ENCODE data around the gene LCE1E.

LCE1E gene

GRCh38 chr1:152801333-152801732 lies 15.3 kb downstream of the LCE1E start:
- no peak for TF ChIP-seq CTCF (IDR thresholded peaks at IDR 0.05; ENCODE audit: control extremely low read depth, extremely low read depth, low read depth, missing control alignments)
- no peak for DNase-seq (ENCODE audit: extremely low spot score)
- ChIA-PET CTCF (interaction anchor here (1.7 kb wide), 1 partner anchor 331 kb away, joined by 3 read pairs; no protein-coding TSS in a partner anchor), POLR2A (no interaction called here)

GRCh38 chr1:152806576-152806975 lies 20.5 kb downstream of the LCE1E start, which contains the start of gene LCE1C:
Gene LCE1C (minus strand): TSS chr1:152806651. CDS start chr1:152805478, 1,173 bp downstream.
- ChIA-PET CTCF (no interaction called here), POLR2A (no interaction called here)
- TF ChIP-seq CTCF (IDR thresholded peaks at IDR 0.05; ENCODE audit: control extremely low read depth, extremely low read depth, low read depth, missing control alignments): no peak
- DNase-seq (ENCODE audit: extremely low spot score): no peak

GRCh38 chr1:152811050-152811449 lies 25.0 kb downstream of the LCE1E start:
- ChIA-PET CTCF (no interaction called here), POLR2A (no interaction called here)
- no peak for DNase-seq (ENCODE audit: extremely low spot score)
- no peak for TF ChIP-seq CTCF (IDR thresholded peaks at IDR 0.05; ENCODE audit: control extremely low read depth, extremely low read depth, low read depth, missing control alignments)

GRCh38 chr1:152811671-152812070 lies 25.6 kb downstream of the LCE1E start, which contains the start of gene LCE1B:
Gene LCE1B (plus strand): TSS chr1:152811971. CDS start chr1:152812447, 476 bp downstream.
- ChIA-PET CTCF (no interaction called here), POLR2A (no interaction called here)
- no peak for DNase-seq (ENCODE audit: extremely low spot score)
- TF ChIP-seq CTCF (IDR thresholded peaks at IDR 0.05; ENCODE audit: control extremely low read depth, extremely low read depth, low read depth, missing control alignments): no peak

DNA sequence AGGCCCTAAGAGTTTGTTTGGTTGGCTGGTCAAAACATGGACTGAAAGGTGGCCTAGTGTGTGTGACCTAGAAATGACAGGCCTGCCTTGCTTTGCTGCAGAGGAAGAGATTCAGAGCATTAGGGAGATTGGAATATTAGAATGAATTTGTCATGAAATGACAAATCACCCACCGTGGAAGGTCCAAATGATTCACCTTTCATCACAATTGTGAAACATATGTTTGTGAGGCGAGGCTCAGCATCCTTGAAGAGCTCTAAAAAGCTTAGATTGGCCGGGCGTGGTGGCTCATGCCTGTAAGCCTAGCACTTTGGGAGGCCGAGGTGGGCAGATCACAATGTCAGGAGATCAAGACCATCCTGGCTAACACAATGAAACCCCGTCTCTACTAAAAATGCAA lies 31.3 kb downstream of the LCE1E start:
- no peak for TF ChIP-seq CTCF (IDR thresholded peaks at IDR 0.05; ENCODE audit: control extremely low read depth, extremely low read depth, low read depth, missing control alignments)
- DNase-seq (ENCODE audit: extremely low spot score): no peak
- CTCF ChIA-PET: interaction anchor here (1.3 kb wide), 1 partner anchor 10 kb away, joined by 3 read pairs; no protein-coding TSS in a partner anchor
- POLR2A ChIA-PET: no interaction called here

GRCh38 chr1:152823294-152823693 lies 37.2 kb downstream of the LCE1E start:
- no peak for TF ChIP-seq CTCF (IDR thresholded peaks at IDR 0.05; ENCODE audit: control extremely low read depth, extremely low read depth, low read depth, missing control alignments)
- POLR2A ChIA-PET: no interaction called here
- DNase-seq (ENCODE audit: extremely low spot score): no peak
- CTCF ChIA-PET: no interaction called here

DNA sequence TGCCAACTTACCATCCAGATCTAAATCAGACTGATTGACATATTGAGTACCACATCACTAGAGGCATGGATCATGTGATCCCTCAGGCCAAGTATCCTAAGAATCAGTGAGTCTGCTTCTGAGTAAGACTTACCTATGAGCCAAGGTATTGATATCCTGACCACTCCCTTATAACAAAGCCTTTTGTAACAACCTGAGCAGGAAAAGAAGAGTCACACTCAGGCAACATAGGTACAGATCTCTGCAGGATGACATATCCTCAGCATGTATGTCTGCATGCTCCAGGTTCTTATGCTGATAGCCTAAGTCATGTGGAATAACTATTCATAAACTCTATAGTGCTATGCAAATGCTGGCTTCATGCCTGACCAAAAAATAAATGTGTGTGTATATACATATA lies 38.9 kb downstream of the LCE1E start:
- ChIA-PET POLR2A (no interaction called here), CTCF (no interaction called here)
- no peak for TF ChIP-seq CTCF (IDR thresholded peaks at IDR 0.05; ENCODE audit: control extremely low read depth, extremely low read depth, low read depth, missing control alignments)
- no peak for DNase-seq (ENCODE audit: extremely low spot score)
